ENCODE results near the gene ARGLU1. TPM values are rescaled to one million over a fixed set of nuclear protein-coding genes. Genes with fewer than 3 reads are reported as not detected.

The ARGLU1 gene
- total RNA-seq, 1 experiment from 2014 or later, result 66.5 TPM

- DNase-seq (ENCODE audit: low spot score), result no peak
- ChIA-PET POLR2A (ENCODE audit: low non-redundant PET) (no interaction called here), CTCF (no interaction called here)
- H3K9me3 ChIP-seq (ENCODE audit: low read depth, low read length, poor library complexity, severe bottlenecking), result no peaks in the 10 kb centered on the region
- no peak overlapping the region for H3K4me3 ChIP-seq (ENCODE audit: low read depth, low read length, poor library complexity, severe bottlenecking)
- H3K36me3 ChIP-seq (ENCODE audit: insufficient read depth, low read length, poor library complexity, severe bottlenecking), result peaks cover 83% of the 10 kb centered on the region
- intact Hi-C loops (cut with micrococcal nuclease; ENCODE audit: unreplicated experiment), result no loop called here
- H3K4me1 ChIP-seq (ENCODE audit: insufficient read depth, low read length, poor library complexity, severe bottlenecking), result no peaks in the 10 kb centered on the region
- no peak for TF ChIP-seq CTCF (conservative IDR thresholded peaks at IDR 0.05; ENCODE audit: low read depth, low read length)
- TF ChIP-seq EZH2 (IDR thresholded peaks at IDR 0.05; ENCODE audit: borderline replicate concordance, low read depth, low read length, poor library complexity, severe bottlenecking), result no peak
- no TSS peak for BruUV-seq (replicated peaks)
- no peak overlapping the region for H3K27ac ChIP-seq (ENCODE audit: low read depth, low read length, poor library complexity, severe bottlenecking)
- H3K27me3 ChIP-seq (replicated peaks; ENCODE audit: insufficient read depth, low read depth, low read length, poor library complexity), result no peaks in the 10 kb centered on the region
Observed at GRCh38 chr13:106551350-106551749, 16.6 kb downstream of the ARGLU1 start.

- intact Hi-C loops (cut with micrococcal nuclease; ENCODE audit: unreplicated experiment), result no loop called here
- Histone ChIP-seq H3K9me3 (ENCODE audit: low read depth, low read length, poor library complexity, severe bottlenecking) (no peaks in the 10 kb centered on the region), H3K27me3 (replicated peaks; ENCODE audit: insufficient read depth, low read depth, low read length, poor library complexity) (no peaks in the 10 kb centered on the region), H3K4me3 (ENCODE audit: low read depth, low read length, poor library complexity, severe bottlenecking) (no peak overlapping the region), H3K4me1 (ENCODE audit: insufficient read depth, low read length, poor library complexity, severe bottlenecking) (no peaks in the 10 kb centered on the region), H3K36me3 (ENCODE audit: insufficient read depth, low read length, poor library complexity, severe bottlenecking) (peaks cover 76% of the 10 kb centered on the region), H3K27ac (ENCODE audit: low read depth, low read length, poor library complexity, severe bottlenecking) (no peak overlapping the region)
- no peak for DNase-seq (ENCODE audit: low spot score)
- TF ChIP-seq CTCF (conservative IDR thresholded peaks at IDR 0.05; ENCODE audit: low read depth, low read length) (no peak), EZH2 (IDR thresholded peaks at IDR 0.05; ENCODE audit: borderline replicate concordance, low read depth, low read length, poor library complexity, severe bottlenecking) (no peak)
- no TSS peak for BruUV-seq (replicated peaks)
- ChIA-PET POLR2A (ENCODE audit: low non-redundant PET) (no interaction called here), CTCF (no interaction called here)
Observed at GRCh38 chr13:106550570-106551135, 17.3 kb downstream of the ARGLU1 start.

GRCh38 chr13:106548064-106548696 lies 19.8 kb downstream of the ARGLU1 start:
- intact Hi-C loops (cut with micrococcal nuclease; ENCODE audit: unreplicated experiment), result no loop called here
- ChIA-PET CTCF (no interaction called here), POLR2A (ENCODE audit: low non-redundant PET) (no interaction called here)
- H3K36me3 ChIP-seq (ENCODE audit: insufficient read depth, low read length, poor library complexity, severe bottlenecking), result peaks cover 62% of the 10 kb centered on the region
- no peak overlapping the region for H3K27ac ChIP-seq (ENCODE audit: low read depth, low read length, poor library complexity, severe bottlenecking)
- no peak overlapping the region for H3K4me3 ChIP-seq (ENCODE audit: low read depth, low read length, poor library complexity, severe bottlenecking)
- TF ChIP-seq EZH2 (IDR thresholded peaks at IDR 0.05; ENCODE audit: borderline replicate concordance, low read depth, low read length, poor library complexity, severe bottlenecking) (no peak), CTCF (conservative IDR thresholded peaks at IDR 0.05; ENCODE audit: low read depth, low read length) (no peak)
- H3K4me1 ChIP-seq (ENCODE audit: insufficient read depth, low read length, poor library complexity, severe bottlenecking), result no peaks in the 10 kb centered on the region
- BruUV-seq (replicated peaks), result no TSS peak
- H3K9me3 ChIP-seq (ENCODE audit: low read depth, low read length, poor library complexity, severe bottlenecking), result no peaks in the 10 kb centered on the region
- DNase-seq (ENCODE audit: low spot score), result no peak
- no peaks in the 10 kb centered on the region for H3K27me3 ChIP-seq (replicated peaks; ENCODE audit: insufficient read depth, low read depth, low read length, poor library complexity)
